Measurements from ENCODE around the gene TMEM106A.
"Not testable (repeated sequence)": the region's sequence is repeated elsewhere in the genome, so short reads cannot be mapped to it uniquely, and the experiment has no call there.

TMEM106A gene

GRCh38 chr17:43211480-43212402 lies at the start of gene TMEM106A:
Gene TMEM106A, plus strand, starts transcription at chr17:43211875. Its CDS starts 1,167 bp downstream, at chr17:43213042.
- DNase-seq (ENCODE audit: low read depth in 2 of 2) = peak; percentile 54 to 67

GRCh38 chr17:43165971-43166370 lies 45.7 kb upstream of the TMEM106A start:
- DNase-seq (ENCODE audit: low read depth in 2 of 2) = not testable (repeated sequence)

- no peak for DNase-seq (ENCODE audit: low read depth in 2 of 2)
These were observed 42.0 kb upstream of the TMEM106A start for GRCh38 chr17:43169561-43170139.

- peak; percentile 83 to 87 for DNase-seq (ENCODE audit: low read depth in 2 of 2)
These were observed 41.4 kb upstream of the TMEM106A start for GRCh38 chr17:43170140-43170765.

GRCh38 chr17:43170766-43171585 lies 40.7 kb upstream of the TMEM106A start, which contains the start of gene NBR1:
Gene NBR1, plus strand, starts transcription at chr17:43171214. Its CDS starts 4,586 bp downstream, at chr17:43175800.
- DNase-seq (ENCODE audit: low read depth in 2 of 2) = peak; percentile 87 to 97

- DNase-seq (ENCODE audit: low read depth in 2 of 2) = no peak
These were observed 39.8 kb upstream of the TMEM106A start for GRCh38 chr17:43171586-43172487.

- no peak for DNase-seq (ENCODE audit: low read depth in 2 of 2)
These were observed 36.2 kb upstream of the TMEM106A start for GRCh38 chr17:43175213-43176118.

GRCh38 chr17:43176119-43176570 lies 35.5 kb upstream of the TMEM106A start:
- DNase-seq (ENCODE audit: low read depth in 2 of 2) = no peak

- DNase-seq (ENCODE audit: low read depth in 2 of 2) = no peak
These were observed 27.8 kb upstream of the TMEM106A start for GRCh38 chr17:43183921-43184320.

GRCh38 chr17:43186656-43187055 lies 25.0 kb upstream of the TMEM106A start:
- not testable (repeated sequence) for DNase-seq (ENCODE audit: low read depth in 2 of 2)

GRCh38 chr17:43193251-43193650 lies 18.4 kb upstream of the TMEM106A start:
- DNase-seq (ENCODE audit: low read depth in 2 of 2) = no peak

GRCh38 chr17:43199633-43200032 lies 12.0 kb upstream of the TMEM106A start:
- no peak for DNase-seq (ENCODE audit: low read depth in 2 of 2)

- DNase-seq (ENCODE audit: low read depth in 2 of 2) = no peak
These were observed 11.5 kb upstream of the TMEM106A start for GRCh38 chr17:43200127-43200526.

GRCh38 chr17:43203013-43203412 lies 8.7 kb upstream of the TMEM106A start:
- not testable (repeated sequence) for DNase-seq (ENCODE audit: low read depth in 2 of 2)

- DNase-seq (ENCODE audit: low read depth in 2 of 2) = no peak
These were observed 1.1 kb upstream of the TMEM106A start for GRCh38 chr17:43210576-43210975.

- DNase-seq (ENCODE audit: low read depth in 2 of 2) = no peak
These were observed 574 bp upstream of the TMEM106A start for GRCh38 chr17:43211123-43211479.

- DNase-seq (ENCODE audit: low read depth in 2 of 2) = no peak
These were observed 1.2 kb downstream of the TMEM106A start for GRCh38 chr17:43212641-43213490.

- DNase-seq (ENCODE audit: low read depth in 2 of 2) = no peak
These were observed 1.9 kb downstream of the TMEM106A start for GRCh38 chr17:43213545-43213944.
